COLO829 (cell line): ENCODE results near the gene HTRA1.

Experiments used
- DNase-seq: peaks from one replicate; pipeline ENCODE4 v3.0.0; 2012; ENCODE audit warnings: low spot score

Gene HTRA1

DNA sequence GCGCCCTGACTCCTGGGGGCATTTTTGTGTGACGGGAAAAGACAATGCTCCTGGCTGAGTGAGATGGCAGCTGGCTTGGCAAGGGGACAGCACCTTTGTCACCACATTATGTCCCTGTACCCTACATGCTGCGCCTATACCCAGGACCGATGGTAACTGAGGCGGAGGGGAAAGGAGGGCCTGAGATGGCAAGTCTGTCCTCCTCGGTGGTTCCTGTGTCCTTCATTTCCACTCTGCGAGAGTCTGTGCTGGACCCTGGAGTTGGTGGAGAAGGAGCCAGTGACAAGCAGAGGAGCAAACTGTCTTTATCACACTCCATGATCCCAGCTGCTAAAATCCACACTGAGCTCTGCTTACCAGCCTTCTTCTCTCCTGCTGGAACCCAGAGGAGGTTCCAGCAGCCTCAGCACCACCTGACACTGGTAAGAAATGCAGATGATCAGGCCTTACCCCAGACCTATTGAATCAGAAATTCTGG lies 6.7 kb upstream of the HTRA1 start, which contains the start of gene ARMS2:
Gene ARMS2 (plus strand): TSS at position 51 of the 478 bp plus-strand sequence. CDS start 75 bp downstream, at position 126.
- no peak for DNase-seq

DNA sequence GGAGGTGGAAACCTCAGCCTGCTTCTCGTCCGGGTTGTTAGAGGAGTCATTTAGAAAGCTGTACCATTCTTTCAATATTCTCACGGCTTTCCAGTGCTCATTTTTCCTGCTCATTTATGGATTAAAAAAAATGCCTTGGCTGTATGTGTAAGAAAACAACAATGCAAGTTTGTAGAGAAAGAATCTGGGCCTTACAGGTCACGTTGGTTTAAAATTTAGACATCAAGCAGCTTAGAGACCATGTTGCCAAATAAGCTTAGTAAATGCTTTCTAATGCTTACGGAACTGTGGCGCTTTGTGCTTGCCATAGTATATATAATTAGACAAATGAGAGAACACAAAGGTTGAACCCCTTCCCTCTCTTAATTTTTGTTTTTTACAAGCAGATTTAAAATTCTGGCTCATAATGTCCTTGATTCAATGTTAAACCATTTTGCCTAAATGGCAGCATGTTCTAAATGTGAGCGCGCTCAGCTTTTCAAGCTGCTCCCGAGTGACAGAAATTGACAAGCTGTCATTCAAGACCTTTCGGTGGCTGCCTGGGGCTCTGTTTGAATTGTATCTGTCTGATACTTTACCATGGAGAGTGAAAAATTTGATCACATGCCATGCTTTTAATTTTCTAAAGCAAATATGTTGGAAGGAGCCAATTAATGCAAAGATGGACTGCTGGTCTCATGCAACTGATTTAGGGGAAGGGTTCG lies 5.8 kb upstream of the HTRA1 start:
- no peak for DNase-seq

DNA sequence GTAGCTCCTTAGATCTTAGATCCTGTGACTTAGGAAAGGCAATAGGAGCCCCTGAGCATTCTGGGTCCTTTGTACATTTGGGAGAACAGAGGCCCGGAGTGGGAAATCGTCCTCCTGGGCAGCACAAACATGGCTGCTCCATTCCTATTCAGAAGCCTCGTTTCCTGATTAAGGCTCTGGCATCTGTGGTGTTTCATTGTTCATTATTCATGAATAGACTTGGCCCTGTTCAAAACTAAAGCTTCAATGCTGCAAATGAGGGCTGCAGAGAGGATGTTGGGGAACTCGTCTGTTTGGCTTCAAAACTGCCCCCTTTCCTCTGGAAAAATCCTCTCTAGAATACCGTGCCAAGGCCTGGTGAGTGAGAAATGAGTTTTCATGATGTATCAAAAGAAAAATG lies 3.4 kb upstream of the HTRA1 start:
- DNase-seq = no peak

DNA sequence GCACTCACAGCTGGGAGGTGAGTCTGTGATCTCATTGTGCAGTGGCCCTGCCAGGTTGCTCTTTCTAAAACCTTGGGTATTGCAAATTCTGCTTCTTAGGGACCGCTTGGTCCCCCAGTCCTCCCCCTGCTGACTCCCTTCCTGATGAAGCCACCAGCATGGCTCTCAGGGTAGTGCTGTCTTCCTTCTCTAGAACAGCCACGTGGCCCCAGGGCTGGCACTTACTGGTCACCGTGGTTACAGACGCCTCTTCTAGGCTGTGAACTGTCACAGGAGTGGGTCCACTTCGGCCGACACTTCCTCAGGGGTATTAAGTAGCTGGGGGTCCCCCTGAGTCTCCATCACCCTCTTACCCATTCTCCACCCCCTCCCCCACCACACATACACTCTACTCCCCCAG lies 2.7 kb upstream of the HTRA1 start:
- no peak for DNase-seq

DNA sequence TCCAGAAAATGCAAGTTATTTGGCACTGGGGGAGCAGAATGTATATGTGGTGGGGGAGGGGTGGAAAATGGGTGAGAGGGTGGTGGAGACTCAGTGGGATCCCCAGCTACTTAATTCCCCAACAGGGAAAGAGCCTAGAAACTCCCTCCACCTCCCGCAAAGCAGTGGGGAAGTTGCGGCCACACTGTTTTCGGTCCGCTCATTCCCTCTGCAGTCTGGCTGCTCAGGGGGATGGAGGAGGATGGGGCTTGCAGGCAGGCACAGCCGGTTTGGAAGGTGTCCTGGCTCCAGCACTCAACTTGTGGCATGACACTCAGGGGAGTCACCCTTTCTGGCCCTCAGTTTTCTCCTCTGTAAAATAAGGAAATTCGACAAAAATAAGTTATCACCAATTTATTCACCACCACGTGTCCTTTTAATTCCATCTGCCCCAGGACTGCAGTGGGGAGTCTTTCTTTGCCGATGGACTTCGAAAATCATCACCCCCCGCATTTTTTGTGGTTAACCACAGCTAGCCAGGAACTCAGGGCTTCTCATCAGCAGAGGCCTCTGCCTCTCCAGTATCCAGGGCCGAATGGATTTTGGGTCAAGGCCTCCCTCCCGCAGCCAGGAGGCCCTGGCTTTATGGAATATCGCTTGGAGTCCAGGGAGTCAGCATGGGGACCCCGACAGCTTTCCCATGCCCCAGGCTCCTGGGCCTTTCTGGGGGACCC lies 1.6 kb upstream of the HTRA1 start:
- DNase-seq = no peak

DNA sequence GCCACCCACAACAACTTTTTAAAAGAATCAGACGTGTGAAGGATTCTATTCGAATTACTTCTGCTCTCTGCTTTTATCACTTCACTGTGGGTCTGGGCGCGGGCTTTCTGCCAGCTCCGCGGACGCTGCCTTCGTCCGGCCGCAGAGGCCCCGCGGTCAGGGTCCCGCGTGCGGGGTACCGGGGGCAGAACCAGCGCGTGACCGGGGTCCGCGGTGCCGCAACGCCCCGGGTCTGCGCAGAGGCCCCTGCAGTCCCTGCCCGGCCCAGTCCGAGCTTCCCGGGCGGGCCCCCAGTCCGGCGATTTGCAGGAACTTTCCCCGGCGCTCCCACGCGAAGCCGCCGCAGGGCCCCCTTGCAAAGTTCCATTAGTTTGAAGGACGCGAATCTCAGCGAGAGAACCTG lies 461 bp upstream of the HTRA1 start:
- no peak for DNase-seq

DNA sequence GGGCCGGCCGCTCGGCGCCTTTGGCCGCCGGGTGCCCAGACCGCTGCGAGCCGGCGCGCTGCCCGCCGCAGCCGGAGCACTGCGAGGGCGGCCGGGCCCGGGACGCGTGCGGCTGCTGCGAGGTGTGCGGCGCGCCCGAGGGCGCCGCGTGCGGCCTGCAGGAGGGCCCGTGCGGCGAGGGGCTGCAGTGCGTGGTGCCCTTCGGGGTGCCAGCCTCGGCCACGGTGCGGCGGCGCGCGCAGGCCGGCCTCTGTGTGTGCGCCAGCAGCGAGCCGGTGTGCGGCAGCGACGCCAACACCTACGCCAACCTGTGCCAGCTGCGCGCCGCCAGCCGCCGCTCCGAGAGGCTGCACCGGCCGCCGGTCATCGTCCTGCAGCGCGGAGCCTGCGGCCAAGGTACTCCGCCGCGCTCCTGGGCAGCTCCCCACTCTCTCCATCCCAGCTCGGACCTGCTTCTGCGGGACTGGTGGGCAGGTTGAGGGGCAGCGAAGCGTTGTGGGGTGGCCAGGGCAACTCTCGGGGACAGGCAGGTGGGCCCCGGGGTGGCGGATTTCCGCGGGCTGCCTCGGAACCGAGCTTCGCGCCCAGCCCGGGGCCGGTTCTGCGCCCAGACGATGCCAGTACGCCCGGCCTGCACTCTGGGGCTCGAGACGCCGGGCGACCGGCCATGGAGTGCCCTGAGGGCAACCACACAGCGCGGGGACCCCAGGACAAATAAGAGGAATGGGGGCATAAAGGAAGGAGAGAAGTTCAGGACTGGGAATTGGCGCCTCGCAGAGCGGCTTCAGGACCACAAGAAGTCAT lies 578 bp downstream of the HTRA1 start:
- no peak for DNase-seq

DNA sequence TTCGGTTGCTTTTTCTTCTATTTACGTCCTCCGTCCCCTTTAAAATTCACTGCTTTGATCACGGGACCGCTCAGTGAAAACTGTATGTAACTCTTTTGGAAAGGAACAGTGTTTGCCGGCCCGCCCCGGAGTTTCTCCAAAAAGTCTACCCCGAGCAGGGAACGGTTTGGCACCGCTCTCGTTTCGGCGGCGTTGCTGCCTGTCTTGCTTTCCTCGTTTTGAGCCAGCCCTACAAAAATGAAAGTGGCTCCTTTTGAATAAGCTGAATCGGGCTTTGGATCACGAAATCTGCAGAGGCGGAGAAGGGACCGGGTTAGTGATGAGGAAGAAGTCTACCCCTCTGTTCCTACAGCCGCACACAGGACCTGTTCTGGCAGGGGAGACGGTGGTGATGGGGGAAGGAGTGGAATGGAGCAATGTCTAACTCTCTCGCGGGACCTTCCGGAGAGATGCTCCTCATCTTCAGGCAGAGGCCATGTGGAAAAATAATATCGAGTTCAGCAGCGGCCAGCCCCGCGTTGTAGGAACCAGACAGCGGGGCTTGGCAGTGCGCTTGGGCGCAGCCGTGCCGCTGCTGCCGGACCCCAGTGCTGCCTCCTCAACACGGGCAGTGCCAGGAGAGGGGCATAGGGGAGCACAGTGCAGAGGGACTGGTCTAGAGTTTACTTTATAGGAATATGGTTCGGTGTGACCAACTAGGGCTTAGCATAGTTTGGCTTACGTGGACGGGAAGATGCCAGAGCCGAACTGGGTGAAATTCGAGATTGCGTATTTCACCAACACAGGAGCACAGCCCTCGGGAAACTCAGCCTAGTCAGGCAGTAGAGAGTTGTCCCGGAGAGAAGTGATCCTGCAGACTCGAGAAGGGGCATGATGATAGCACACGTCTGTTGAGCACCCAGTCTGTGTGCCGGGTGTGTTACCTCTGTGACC lies 1.4 kb downstream of the HTRA1 start:
- no peak for DNase-seq

DNA sequence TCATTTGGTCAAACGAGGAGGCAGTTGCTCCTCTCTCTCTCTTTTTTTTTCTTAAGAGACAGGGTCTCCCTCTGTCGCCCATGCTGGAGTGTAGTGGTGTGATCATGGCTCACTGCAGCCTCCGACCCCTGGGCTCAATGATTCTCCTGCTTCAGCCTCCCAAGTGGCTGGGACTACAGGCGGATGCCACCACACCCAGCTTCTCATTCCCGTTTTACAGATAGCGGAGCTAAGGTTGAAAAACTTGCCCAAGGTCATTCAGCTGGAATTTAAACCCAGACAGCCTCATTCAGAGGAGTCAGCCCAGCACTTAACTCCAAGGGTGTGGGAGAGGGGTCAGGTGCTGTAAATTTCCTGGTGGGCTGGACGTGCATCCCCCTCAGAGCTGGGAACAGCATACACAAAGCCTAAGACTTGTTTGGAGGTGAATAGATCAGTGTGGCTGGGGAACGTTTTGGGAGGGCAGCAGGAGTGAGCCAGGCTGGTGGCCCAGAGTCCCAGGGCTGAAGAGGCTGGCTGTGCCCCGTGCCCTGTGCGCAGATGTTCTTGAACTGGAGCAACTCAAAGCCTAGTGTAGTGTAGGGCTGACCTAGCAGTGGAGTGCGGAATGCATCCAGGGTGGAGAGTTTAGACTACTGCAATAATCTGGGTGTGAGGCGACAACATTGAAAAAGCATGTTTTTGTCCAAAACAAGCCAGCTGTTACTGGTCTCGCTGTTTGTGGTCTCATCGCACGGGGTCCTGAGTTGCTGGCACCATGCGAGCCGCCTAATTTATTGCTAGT lies 2.3 kb downstream of the HTRA1 start:
- no peak for DNase-seq

DNA sequence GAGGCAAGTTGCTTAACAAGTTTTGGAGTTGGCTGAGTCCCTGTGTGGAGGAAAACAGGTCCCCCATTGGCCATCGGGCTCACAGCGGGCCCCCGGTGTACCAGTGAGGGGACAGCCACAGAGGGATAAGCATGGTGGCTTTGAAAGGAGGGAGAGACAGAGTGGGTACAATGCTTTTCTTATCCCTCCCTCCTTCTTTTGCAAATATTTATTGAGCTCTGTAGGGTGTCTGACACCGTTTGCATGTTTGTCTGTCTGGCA lies 2.8 kb downstream of the HTRA1 start:
- no peak for DNase-seq

DNA sequence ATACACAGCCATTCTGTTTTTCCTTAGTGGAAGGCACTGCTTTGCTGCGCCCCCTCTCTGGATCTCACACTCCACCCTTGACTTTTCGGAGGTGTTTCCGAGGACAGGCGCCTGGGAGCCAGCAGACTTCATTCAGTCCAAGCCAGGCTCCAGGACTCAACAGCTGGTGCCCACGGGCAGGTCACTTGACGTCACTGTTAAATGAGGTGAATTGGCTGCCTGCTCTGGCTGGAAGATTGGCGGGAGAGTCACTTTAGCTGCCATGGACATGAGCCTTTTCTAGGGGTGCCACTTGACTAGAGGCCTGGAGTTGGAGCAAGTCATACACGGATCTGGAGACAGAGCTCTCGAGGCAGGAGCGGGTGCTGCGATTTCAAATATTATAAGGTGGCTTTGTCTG lies 3.2 kb downstream of the HTRA1 start:
- DNase-seq = no peak

DNA sequence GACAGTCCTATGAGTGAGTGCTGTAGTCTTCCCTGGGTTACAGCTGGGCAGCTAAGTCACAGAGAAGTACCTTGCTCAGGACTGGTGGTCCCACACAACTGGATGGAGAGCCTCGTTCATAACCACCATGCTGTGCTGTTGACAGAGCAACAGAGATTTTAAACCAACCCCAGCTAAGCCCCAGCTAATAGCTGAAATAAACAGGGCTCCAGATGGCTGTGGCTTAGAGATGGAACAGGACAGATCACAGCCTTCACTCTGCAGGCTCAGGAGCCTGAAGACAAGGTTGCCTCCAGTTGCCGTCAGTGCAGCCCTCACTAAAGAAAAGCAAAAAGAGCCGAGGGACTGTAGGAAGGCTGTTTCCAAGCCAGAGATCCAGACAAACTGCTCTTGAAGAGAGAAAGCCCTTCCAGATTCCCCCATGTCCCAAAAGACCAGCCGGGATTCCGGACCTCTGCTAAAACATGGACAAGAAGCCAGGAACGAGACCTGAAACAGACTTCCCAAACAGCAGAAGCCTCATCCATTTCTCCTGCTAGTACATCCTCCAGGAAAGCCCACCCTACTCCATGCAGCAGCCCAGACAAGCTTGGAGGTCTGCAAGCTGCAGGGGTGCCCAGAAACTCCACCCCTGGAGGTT lies 4.2 kb downstream of the HTRA1 start:
- DNase-seq = no peak

DNA sequence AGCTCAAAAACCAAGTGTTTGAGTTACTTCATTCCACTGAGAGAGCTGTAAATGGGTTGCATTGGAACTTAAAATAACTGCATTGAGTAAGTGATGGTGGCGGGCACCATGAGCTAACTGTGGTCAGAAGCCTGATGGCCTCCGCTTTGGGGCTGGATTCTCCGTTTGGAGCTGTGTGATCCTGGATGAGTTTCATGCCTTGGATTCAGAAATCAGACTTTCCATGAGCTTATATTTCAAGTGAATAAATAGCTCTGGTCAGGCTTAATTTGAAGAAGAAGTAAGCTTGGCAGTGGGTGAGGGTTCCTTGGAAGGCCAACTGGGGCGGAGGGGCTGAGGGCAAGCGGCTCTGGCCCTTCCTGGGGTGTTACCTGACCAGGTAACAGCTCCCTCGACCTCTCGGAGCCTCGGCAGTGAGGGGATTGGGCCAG lies 5.6 kb downstream of the HTRA1 start:
- no peak for DNase-seq

DNA sequence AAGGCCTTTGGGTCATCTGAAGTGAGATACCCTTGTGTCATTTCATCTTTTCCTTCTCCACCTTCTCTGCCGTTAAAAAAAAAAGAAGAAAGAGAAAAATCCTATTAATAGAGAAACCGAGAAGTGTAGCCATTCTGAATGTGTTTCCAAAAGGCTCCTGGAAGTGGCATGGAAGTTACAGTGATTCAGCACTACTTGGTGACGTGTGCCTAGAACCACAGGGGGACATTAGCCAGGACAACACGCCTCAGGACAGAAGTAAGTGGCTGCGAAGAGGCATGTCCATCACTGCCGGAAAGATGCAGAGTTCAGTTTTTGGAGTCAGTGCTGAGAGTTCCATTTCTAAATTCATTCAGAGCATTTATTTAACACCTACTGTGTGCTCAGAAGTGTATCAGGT lies 6.3 kb downstream of the HTRA1 start:
- DNase-seq = no peak

DNA sequence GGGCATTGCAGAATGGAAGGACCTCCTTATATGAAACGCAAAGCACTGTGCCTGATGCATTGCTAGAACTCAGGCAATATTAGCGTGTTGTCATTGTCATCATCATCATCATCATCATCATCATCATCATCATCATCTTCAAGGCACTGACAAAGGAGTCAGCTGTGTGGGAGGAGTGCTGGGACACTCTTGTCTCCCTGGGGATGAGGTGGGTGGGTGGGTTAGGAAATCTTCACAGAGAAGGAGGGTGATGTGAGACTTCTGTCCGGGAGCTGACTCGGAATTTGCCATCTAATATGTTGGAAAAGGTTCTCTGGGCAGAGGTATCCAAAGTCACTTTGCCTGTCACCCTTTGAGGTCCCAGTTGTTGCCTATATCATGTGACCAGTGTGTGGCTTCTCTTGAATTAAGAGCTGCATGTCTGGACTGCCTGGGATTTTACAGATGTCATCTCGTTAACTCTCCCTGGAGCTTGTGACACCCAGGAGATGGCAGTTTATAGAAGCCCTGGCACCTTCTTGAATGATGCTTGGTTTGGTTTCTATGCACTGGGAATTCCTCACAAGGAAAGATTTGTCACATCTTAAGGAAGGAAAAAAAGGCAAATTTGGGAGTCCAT lies 7.1 kb downstream of the HTRA1 start:
- DNase-seq = no peak

DNA sequence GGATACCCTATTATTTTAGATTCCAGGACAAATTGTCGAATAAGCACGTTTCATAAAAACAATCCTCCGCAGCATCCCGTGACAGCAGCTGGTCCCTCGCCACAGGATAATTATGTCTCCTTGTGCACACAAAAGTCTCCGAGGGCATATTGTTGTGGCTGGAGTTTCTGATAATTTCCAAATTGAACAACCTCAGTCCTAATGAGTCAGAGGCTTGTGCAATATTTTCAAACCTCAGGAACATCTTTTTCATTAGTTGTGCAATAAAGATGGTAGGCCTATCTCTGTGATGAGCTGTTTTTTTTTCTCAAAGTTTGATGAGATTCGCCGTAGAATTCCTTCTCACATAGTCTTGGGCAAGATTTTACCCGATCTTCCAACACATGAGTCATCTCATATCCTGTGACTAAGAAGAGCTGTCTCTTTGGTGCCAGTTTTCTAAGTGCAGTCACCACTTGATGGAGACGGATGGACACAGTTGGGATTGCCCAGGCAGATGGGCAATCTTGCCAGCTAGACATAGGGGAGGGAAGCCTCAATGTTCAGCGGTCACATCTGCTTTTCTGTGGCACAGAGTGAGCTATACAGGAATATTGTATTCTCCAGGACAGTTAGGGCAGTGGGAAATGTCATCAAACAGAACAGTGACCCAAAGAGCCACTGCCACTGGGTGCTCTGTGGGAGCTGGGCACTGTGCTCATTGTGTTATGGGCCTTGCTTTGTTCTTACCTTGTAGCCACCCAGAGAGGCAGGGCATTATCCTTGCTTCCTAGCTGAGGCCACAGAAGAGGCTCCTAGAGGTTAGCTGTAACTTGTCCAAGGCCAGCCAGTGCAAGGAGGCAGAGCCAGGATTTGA lies 7.8 kb downstream of the HTRA1 start:
- peak; percentile 86 for DNase-seq

DNA sequence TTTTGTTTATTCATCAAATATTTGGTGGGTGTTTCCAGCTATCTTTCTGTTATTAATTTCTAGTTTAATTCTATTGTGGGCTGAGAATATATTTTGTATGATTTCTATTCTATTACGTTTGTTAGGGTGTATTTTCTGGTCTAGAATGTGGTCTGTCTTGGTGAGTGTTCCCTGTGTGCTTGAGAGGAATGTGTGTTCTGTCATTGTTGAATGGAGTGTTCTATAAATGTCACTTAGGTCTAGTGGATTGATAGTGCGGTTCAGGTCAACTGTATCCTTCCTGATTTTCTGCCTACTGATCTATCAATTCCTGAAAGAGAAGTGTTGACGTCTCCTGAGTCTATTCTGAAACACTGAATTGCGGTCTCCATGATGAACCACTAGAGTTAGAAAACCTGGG lies 8.5 kb downstream of the HTRA1 start:
- DNase-seq = no peak

DNA sequence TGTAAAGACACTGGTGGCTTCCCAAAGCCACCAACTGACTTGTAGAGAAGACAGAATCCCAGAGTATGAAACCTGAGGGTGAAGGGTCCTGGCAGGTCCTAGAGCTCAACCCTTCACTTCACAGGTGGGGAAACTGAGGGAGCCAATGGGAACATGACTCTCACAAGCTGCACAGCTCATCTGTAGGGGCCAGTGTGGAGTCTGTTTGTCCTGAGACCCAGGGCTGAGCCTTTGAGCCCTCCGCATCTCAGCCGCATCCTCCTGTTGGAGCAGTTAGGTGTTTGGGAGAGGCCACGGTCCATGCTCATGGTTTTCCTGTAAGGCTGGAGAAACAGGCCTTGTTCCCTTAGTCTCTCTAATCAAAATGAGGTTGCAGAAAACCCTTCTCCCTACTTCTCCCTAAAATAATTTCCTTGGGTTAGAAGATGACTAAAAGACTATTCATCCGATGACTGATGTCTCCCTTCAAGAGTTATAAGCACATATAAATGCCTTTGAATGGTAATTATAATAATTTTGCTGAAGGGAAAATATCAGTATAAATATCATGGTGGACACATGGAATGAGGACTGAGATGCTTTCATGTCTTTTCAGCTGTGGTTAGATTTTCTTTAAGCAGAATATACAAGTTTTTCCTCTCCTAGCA lies 10.3 kb downstream of the HTRA1 start:
- no peak for DNase-seq

DNA sequence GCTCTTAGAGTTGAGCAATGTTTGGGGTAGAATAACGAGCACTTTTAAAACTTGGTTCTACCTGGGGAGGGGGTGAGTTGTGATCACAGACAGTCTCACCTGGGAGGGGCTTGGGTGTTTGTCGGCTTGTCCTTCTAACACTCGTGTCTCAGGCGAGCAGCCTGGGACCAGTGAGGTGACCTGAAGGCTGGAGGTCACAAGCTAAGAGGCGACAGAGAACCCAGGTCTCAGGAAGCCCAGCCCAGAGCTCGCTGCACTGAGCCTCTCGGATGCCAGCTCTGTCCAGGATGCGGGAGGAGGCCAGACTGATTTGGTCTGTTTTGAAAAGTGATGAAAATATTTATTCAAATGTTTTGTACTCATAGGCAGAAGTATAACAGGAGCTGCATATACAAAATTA lies 11.8 kb downstream of the HTRA1 start:
- no peak for DNase-seq
